Gastroesophageal sphincter (tissue), 3 donors: Measurements from ENCODE around the gene STN1.

ENCODE experiments used
- CTCF ChIP-seq, 4 experiments: fragments of 200-600 bp in 2 of 4; fragments of 450-650 bp in 2 of 4; sonication (generic) in 1 of 4; IDR thresholded peaks; one replicate each; pipeline ENCODE4 v1.5.1; 2017 to 2019; ENCODE audit warnings: antibody characterized with exemption in 4 of 4, mild to moderate bottlenecking in 2 of 4, moderate library complexity in 2 of 4
- POLR2A ChIP-seq, 2 donors: fragments of 450-650 bp; IDR thresholded peaks; one replicate each; pipeline ENCODE4 v1.6.1; 2017; ENCODE audit warnings: antibody characterized with exemption in 2 of 2, mild to moderate bottlenecking in 2 of 2, moderate library complexity in 1 of 2
- POLR2AphosphoS5 ChIP-seq: sonication (generic); formaldehyde crosslinking; IDR thresholded peaks from one replicate; pipeline ENCODE4 v1.6.1; 2017; ENCODE audit warnings: antibody characterized with exemption

GRCh38 chr10:103855852-103856796 lies 61.9 kb downstream of the STN1 start:
- TF ChIP-seq POLR2AphosphoS5 (no peak), CTCF (IDR thresholded peaks at IDR 0.05) (no peak), POLR2A (IDR thresholded peaks at IDR 0.05) (no peak)
